Activated T-cell treated with anti-CD3 and anti-CD28 coated beads, Interleukin-2, amount 50 U/mL, for 1 hour (primary cell): ENCODE data around the gene NABP2.
"Not testable (repeated sequence)": the region's sequence is repeated elsewhere in the genome, so short reads cannot be mapped to it uniquely, and the experiment has no call there.

Experiments used
- DNase-seq: peaks from one replicate; pipeline ENCODE4 v3.0.0-alpha.2; 2020

Gene NABP2

DNA sequence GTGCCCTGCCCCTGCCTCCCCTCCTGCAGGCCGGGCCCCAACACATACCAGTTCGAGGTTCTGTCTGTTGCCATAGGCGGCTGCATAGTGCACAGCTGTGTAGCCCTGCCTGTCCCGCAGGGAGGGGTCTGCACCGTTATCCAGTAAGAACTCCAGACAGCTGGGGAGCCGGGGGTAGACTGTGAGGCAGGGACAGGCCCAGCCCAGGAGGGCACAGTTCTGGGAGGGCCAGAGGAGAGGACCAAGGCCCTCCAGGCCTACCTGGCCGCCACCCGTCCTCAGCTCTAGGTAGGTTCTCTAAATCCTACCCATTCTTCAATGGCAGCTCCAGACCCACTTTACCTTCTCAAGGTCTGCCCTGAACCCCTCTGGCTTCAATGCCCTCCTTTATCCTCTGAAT, 24.6 kb downstream of the NABP2 start:
- DNase-seq: no peak

DNA sequence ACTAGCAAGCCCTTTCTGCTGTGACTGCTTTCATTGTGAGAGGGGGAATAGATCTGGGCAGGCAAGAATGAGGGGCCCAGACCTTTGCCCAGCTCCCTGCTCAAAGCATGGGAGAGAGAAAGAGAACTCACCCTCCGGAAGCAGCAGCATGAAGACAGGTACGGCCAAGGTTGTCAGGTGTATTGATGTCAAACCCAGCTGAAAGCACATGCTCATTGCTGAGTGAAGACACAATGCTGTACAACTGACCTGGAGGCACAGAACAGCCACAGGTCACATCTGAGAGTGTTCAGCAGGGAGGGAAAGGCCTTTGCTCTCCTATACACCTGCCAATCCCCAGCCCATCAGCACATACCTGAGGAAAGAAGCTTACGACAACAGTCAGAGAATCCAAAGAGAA, 28.5 kb downstream of the NABP2 start:
- no peak for DNase-seq

DNA sequence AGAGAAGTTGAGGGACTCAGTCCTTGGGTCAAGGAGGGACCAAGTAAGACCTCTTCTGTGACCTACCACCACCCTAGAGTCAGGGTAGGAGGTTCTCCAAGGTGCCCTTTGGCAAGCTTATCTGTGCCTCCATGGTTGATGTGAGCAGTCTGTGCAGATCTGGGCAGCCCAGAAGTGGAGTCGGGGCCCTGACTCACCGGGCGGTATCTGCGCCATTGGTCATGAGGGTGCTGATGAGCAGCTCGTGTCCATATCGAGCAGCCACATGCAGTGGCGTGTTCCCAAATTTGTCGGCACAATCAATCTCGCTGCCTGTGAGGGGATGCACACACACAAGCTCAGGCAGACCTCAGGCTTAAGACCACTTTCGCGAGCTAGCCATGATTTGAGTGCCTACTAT, 28.9 kb downstream of the NABP2 start:
- no peak for DNase-seq

DNA sequence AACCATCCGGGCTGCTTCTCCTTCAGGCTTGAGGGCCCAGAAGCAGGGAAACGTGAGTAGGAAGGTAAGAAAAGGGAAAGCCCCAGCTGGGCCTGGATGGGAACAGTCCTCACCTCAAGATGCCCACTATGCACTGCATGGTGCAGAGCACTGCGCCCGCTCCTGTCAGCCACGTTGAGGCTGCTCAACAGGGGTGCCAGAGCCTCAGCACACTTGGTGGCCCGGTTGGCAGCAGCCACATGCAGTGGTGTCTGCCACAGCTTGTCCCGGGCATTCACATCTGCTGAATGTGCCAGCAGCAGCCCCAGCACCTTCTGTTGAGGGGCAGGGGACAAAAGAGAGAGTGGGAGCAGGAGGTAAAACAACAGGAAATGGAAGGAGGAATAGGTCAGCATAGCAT, 31.5 kb downstream of the NABP2 start:
- no peak for DNase-seq

DNA sequence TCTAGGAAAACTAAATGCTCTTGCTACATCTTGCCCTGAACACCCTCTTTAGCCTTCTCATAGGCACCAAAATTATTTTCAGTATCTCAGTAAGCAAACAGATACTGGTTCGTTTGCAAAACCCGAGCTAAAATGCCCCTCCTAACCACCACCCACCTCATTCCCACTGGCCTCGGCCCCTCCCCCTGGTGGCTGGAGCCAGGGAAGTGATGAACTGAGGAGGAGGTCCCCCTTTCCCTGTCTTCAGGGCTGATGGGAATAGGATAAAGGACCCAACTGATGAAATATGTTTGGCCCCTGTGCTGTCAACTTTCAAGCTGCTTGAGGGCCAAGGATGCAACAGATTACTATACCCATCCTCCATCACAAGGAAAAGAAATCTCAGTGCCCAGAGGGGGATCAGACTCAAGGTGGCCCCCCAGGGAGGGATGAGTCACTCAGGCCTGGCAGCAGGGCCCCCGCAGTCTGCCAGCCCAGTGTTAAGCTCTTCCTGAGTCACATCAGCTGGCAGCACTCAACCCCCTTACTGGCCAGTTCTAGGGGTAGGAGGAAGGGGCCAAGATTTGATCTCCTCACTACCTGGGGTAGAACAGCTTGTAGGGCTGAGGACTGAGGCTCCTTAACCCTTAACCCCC, 32.3 kb downstream of the NABP2 start:
- DNase-seq: no peak

DNA sequence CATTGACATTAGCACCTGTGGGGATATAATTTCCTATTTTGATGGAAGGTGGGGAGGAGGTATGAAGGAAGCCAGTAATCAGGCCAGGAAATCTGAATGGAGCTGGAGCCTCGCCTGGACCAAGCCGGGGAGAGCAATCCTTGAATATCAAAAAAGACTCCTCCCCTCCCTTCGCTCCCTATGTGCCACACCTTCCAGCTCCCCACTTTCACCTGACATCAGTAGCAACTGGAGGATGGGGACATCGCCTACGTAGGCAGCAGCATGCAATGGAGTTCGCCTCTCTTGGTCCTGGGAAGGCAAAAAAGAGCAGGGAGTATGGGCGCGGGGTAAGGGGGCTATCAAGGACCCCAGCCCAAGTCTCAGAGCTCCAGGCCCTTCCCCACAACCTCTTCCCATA, 32.9 kb downstream of the NABP2 start:
- no peak for DNase-seq

DNA sequence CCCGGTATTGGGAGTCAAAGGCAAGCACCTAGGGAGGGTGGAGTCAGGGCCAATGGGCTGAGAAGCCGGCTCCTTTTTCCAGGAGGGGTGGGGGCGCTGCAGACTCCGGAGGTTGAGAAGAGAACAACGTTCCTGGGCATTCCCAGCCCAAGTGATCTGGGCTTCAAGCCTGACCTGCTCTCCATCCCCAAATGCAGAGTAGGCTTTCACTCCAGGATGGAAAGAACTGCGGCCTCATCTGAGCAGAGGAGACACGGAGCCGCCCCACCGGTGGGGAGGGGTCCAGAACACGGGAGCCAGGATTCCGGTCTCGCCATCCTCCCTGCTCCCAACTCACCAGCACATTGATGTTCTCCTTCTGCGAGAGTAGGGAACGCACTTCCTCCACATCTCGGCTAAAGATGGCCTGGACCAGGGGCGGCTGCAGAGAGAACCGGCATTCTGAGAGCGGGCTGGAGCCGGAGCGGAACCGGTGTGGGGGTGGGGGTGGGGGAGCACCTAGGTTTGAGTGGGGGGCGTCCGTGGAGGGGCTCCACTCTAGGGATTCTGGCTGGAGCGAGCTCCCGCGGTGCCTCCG, 33.4 kb downstream of the NABP2 start:
- no peak for DNase-seq

DNA sequence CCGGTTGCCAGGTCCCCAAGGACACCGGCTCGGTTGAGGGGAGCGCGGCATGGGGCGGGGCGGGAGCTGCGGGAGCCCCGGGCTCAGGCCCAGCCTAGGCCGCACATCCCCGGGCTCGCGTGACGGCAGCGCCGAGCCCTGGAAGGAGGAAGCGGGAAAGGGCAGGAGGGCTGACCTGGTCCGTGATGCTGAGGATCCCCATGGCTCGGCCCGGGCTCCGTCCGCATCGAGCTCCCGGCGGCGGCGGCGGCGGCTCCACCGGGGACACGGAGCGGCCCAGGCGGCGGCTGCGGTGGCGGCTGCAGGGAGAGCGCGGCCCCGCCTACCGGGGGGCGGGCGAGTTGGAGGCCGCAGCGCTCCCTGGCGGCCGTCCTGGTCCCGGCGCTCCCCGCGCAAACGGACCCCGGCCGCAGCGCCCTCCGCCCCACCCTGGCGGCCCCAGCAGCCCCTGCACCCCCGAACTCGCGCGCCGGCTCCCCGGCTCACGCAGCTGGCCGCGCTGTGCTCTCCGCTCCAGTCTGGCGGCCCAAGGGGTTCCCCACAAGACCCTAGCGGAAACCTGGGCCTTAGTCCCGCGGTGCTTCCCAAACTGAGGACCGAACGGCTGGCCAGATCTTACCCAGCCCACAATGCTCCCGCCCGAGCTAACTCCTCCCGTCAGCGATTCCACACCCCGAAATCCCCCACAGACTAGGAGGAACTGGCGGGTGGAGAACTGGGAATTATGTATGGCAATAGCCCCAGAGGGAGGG, 34.1 kb downstream of the NABP2 start, which contains the start of gene ANKRD52:
Gene ANKRD52, minus strand, starts transcription at position 317 of the 752 bp plus-strand sequence. Its CDS starts 115 bp downstream, at position 202.
- DNase-seq: peak; percentile 86

DNA sequence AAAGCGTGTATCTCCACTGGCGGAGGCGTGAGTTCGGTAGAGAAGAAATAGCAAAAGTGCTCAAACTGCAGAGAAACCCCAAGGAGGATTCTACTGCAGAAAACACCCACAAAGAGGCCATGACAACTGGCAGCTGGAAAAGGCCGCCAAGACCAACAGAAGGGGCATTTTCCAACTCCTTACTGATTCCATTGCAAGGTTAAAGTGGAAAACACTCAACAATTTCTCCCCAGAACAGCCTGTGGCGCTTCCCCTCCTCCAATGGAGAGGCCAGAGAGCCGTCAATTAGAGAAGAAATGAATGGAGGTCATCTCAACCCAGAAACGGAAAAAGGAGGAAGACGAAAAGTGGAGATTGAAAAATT, 34.7 kb downstream of the NABP2 start:
- no peak for DNase-seq

DNA sequence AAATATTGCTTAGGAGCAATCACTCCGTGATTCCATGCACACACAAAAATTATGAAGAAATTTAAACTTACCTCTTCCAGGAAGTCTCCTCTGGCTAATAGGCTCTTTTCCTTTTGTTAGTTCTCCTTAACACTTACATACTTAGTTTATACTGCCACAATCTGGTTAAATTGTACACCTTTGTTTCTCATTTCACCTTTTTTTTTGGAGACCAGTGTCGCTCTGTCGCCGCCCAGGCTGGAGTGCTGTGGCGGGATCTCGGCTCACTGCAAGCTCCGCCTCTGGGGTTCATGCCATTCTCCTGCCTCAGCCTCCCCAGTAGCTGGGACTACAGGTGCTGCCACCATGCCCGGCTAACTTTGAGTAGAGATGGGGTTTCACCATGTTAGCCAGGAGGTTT, 36.2 kb downstream of the NABP2 start:
- DNase-seq: no peak

DNA sequence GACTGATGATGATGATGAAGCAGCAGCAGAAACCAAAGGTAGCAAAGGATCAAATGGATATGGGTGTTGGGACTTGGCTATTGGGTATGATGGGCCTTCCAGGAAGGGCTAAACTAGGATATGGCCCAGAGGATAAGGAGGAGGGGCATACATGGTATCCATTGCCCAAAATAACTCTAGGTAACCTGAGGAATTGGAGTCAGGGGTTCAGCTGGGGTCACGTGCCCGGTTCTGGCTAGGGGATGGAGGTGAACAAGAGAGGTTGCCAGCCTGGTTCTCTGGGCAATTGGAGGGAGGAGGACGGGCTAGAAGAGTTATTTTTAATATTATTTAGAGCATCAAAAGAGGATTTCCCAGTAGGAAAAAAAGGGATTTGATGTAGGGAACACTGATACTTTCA, 36.8 kb downstream of the NABP2 start:
- no peak for DNase-seq

DNA sequence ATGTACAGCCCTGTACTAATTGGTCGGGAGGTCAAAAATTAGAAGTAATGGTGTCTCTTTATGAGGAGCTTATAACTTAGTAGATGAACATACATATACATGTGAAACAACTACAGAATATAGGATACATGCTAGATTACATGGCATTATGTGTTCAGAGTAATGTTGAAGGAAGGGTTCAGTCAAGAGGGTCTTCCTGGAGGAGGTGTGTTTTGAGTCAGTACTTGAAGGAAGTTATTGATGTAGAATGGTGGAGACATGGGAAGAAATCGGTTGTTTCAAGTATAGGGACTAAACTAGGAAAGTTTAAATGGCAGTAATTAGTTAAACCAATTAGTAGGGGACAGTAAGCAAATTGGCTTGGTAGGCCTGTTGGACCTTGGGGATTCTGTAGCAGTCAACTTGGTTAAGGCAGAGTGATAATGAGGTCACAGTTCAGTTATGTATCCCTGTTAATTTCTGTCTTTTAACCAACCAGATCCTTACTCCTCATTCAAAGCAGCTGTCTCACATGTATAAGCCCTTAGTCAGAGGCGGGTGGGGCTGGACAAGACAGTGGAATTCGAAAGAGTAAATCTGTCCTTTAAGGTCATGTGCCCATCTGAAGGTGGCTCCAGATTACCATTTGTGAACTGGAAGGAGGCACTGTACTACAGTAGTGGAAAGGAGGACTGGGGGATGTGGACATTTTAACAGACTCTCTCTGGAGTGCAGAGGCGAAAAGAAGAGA, 37.5 kb downstream of the NABP2 start:
- no peak for DNase-seq

DNA sequence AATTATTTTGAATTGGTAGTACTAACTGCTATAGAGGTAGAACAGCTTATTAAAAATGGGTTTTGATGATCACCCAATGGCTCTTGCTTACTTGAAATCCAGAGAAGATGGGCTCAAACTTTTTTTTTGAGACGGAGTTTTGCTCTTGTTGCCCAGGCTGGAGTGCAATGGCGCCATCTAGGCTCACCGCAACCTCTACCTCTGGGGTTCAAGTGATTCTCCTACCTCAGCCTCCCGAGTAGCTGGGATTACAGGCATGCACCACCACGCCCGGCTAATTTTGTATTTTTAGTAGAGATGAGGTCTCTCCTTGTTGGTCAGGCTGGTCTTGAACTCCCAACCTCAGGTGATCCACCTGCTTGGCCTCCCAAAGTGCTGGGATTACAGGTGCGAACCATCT, 38.8 kb downstream of the NABP2 start:
- not testable (repeated sequence) for DNase-seq

DNA sequence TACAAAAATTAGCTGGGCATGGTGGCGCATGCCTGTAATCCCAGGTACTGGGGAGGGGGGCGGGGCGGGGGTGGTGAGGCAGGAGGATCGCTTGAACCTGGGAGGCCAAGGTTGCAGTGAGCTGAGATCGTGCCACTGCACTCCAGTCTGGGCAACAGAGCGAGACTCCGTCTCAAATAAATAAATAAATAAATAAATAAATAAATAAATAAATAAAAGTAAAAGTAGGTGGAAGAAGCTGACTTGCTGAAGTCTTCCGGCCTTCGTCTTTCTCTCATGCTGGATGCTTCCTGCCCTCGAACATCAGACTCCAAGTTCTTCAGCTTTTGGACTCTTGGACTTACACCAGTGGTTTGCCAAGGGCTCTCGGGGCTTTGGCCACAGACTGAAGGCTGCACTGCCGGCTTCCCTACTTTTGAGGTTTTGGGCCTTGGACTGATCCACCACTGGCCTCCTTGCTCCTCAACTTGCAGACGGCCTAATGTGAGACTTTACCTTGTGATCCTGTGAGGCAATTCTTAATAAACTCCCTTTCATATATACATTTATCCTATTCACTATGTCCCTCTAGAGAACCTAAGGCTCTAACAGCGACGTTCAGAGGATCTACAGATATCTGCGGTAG, 42.0 kb downstream of the NABP2 start:
- DNase-seq: not testable (repeated sequence)

DNA sequence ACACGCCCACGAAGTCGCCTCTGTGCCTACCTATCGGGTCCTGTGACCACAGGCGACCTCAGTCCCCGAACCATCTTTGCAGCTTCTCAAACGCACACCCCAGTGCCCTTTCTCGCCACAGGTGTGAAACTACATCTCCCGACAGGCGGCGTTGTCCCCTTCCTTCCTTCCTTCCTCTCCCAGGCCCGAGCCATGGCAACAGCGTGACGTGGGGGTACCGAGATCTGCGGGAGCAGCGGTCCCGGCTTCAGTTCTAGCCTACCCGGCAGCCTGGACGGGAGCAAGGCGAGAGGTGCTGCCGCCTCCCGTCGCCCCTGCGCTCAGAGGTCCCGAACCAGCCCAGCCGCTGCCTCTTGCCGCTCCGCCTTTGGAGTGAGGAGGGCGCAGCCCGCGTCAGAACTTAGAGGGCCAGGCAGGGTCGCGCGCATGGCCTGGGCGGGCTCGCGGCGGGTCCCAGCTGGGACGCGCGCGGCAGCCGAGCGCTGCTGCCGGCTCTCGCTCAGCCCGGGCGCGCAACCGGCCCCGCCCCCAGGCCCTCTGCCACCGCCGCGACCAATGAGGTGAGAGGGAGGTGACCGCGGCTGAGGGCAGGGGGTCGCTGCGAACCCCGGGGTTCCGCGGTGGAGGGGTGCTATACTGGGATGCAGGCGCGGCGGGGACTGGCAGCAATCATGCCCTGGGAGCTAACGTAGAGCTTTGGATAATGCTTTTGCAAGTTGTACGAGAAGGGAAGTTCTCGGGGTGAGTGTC, 42.7 kb downstream of the NABP2 start, which contains the start of gene COQ10A:
Gene COQ10A, plus strand, starts transcription at position 250 of the 750 bp plus-strand sequence. Its CDS starts 177 bp downstream, at position 427.
- DNase-seq: peak; percentile 90

DNA sequence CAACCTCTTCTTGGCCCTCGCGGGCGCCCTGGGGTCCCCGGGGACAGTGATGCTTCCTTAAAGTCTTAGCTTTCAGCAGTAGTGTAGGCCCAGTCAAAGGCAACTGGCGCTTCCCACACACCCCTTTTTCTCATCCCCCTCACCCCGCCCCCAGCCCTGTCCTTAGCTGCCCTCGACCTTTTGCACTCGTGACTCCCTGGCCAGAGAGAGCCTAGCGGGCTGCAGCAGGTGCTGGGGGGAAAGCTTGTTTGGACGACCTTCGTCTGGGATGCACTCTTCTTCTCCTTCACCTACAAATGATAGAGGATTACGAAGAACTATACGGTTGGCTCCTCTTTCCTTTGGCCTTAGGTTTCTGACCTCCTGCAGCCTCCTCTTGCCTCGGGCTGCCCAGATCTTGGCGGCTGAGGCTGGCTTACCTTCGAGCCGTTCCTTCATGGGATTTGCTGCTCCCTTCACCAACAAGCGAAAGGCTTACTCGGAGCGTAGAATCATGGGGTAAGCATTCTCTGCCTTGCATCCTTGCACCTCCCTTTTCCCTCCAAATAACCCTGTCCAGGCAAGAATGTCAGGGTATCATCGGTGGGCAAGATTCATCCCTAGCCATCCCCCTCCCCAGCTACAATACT, 43.4 kb downstream of the NABP2 start:
- DNase-seq: no peak

DNA sequence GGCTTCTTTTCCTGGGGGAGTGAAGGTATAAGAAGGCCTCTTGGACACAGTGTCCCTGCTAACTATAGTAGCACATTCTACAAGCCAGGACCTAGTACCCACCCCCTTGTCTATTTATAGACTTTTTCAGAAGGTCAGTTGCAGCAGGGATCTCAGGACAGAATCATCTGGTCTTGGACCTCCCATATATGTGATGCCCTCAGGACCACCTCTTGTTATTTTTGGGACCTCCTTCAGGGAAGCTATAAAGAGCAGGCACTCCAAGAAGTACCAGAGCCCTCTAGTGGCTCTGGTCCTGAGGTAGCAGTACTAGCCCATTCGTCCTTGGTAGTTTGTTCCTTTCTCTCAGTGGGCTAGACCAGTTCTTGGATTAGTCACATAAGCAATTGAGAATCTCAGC, 46.9 kb downstream of the NABP2 start:
- no peak for DNase-seq

DNA sequence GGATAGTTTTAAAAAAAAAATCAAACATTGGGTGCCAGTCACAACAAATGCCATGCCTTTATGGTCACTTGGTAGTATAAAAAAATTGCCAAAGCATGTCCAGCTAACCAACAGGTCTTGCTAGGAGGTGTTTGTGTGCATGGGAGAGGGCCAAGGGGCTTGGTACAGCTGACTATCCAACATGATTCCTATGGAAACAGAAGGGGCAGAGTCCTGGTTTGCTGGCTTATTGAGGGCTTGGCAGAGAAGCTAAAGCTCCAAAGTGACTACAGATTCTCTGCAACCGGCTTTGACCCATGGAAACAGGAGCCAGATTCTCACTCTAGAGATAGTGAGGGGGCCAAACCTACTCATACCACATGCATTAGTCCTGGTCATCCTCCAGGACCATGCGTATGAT, 48.3 kb downstream of the NABP2 start:
- DNase-seq: not testable (repeated sequence)

DNA sequence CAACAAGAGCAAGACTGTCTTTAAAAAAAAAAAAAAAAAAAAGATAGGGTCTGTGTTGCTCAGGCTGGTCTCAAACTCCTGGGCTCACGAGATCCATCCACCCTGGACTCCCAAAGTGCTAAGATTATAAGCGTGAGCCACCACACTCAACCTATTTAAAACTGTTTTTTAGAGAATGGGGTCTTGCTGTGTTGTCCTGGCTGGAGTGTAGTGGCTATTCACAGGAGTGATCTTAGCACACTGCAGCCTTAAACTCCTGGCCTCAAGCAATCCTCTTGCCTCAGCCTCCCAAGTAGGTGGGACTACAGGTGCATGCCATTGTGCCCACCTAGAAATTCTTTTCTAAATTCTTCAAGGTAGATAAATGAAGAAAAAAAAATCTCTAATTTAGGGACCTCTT, 50.2 kb downstream of the NABP2 start:
- DNase-seq: no peak

DNA sequence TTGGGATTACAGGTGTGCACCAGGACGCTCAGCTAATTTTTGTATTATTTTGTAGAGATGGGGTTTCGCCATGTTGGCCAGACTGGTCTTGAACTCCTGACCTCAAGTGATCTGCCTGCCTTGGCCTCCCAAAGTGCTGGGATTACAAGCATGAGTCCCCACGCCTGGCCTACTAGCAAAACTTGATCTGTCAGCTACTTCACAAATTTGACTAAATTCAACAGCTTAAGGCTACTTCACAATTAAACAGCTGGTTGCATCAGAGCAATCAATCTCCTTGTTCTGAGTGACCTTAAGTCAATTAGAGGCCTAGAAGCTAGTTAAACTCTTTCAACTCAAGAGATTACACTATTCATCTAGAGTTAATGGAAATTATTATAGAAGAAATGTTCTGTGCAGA, 54.8 kb downstream of the NABP2 start:
- no peak for DNase-seq
